Neural crest cell (in vitro differentiated cells): ENCODE results near the gene TIAM1. TPM values are rescaled to one million over a fixed set of nuclear protein-coding genes. Genes with fewer than 3 reads are reported as not detected.

Experiments used
- DNase-seq: peaks from one replicate; pipeline ENCODE4 v3.0.0; 2021; ENCODE audit warnings: low read depth, mixed read lengths, low spot score
- H3K27ac Mint-ChIP-seq: one replicate; pipeline ENCODE4 v1.8.0; 2021; ENCODE audit warnings: mild to moderate bottlenecking, mixed read lengths; ENCODE audit not compliant: unreplicated experiment
- H3K27me3 Mint-ChIP-seq: 2 replicates; pipeline ENCODE4 v1.8.0; 2021; ENCODE audit warnings: low read depth, mild to moderate bottlenecking, mixed read lengths
- H3K36me3 Mint-ChIP-seq: 2 replicates; pipeline ENCODE4 v1.8.0; 2021; ENCODE audit warnings: low read depth, mild to moderate bottlenecking, mixed read lengths
- H3K4me1 Mint-ChIP-seq: 2 replicates; pipeline ENCODE4 v1.8.0; 2021; ENCODE audit warnings: mixed read lengths
- H3K4me3 Mint-ChIP-seq: one replicate; pipeline ENCODE4 v1.8.0; 2021; ENCODE audit warnings: mild to moderate bottlenecking, mixed read lengths
- H3K9me3 Mint-ChIP-seq: 2 replicates; pipeline ENCODE4 v1.8.0; 2021; ENCODE audit warnings: mixed read lengths
- total RNA-seq: library from RNA; stranded (reverse); gene quantifications from 2 replicates; pipeline ENCODE4 v1.2.1, GENCODE V29; 2021
- TF ChIP-seq, protein P1 (sequence below): fragments of 200-600 bp; sonication (generic); conservative IDR thresholded peaks from 2 replicates; pipeline ENCODE4 v1.5.0; 2021; ENCODE audit warnings: antibody characterized with exemption, mild to moderate bottlenecking

Gene TIAM1
- total RNA-seq, 1 donor from 2014 or later = 53.6 TPM

DNA sequence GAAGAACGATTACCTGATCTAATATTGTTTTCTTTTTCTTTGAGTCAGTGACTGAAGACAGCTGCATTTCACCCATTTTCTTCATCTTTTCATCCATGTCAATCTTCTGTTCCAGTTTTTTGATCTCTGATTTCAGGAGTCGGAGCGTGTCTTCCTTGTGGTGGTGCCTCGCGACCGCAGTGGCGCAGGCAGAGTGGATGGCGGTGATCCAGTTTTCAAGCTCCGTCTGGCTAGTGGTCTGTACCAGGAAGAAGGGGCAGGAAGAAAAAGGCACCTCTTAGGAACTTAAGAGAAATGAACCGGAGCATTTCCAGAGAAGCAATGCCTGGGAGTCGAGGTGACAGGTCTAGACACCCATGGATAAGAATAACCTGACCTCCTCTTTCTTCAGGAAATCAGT, 118.3 kb downstream of the TIAM1 start:
- DNase-seq = no peak
- H3K9me3 Mint-ChIP-seq = no peaks in the 10 kb centered on the region
- TF ChIP-seq, protein P1, sequence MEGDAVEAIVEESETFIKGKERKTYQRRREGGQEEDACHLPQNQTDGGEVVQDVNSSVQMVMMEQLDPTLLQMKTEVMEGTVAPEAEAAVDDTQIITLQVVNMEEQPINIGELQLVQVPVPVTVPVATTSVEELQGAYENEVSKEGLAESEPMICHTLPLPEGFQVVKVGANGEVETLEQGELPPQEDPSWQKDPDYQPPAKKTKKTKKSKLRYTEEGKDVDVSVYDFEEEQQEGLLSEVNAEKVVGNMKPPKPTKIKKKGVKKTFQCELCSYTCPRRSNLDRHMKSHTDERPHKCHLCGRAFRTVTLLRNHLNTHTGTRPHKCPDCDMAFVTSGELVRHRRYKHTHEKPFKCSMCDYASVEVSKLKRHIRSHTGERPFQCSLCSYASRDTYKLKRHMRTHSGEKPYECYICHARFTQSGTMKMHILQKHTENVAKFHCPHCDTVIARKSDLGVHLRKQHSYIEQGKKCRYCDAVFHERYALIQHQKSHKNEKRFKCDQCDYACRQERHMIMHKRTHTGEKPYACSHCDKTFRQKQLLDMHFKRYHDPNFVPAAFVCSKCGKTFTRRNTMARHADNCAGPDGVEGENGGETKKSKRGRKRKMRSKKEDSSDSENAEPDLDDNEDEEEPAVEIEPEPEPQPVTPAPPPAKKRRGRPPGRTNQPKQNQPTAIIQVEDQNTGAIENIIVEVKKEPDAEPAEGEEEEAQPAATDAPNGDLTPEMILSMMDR = no peak
- no peak overlapping the region for H3K27ac Mint-ChIP-seq
- H3K4me3 Mint-ChIP-seq = no peak overlapping the region
- peaks cover 25% of the 10 kb centered on the region for H3K36me3 Mint-ChIP-seq
- H3K27me3 Mint-ChIP-seq = no peaks in the 10 kb centered on the region
- H3K4me1 Mint-ChIP-seq = peaks cover 23% of the 10 kb centered on the region

DNA sequence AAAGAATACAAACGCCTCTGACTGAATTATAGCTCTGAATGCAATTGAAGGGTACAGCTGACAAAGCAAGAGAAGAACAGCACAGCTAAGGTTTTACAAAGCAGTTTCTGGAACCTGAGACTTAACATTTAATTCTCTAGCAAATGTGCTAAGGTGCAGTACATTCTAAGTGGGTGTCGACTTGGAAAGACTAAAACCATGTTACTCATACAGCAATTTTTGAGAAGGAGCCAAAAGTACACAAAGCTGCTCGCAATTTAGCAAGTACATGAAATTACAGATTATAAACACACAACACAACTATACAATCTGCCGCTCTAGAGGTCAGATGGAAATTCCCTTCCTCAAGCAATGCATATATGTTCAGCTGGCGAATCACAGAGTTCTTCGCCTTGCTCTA, 121.9 kb downstream of the TIAM1 start:
- TF ChIP-seq, protein P1 = no peak
- Mint-ChIP-seq H3K27ac (no peak overlapping the region), H3K27me3 (no peaks in the 10 kb centered on the region), H3K36me3 (peaks cover 29% of the 10 kb centered on the region), H3K9me3 (no peaks in the 10 kb centered on the region), H3K4me1 (peaks cover 37% of the 10 kb centered on the region), H3K4me3 (no peak overlapping the region)
- DNase-seq = no peak

DNA sequence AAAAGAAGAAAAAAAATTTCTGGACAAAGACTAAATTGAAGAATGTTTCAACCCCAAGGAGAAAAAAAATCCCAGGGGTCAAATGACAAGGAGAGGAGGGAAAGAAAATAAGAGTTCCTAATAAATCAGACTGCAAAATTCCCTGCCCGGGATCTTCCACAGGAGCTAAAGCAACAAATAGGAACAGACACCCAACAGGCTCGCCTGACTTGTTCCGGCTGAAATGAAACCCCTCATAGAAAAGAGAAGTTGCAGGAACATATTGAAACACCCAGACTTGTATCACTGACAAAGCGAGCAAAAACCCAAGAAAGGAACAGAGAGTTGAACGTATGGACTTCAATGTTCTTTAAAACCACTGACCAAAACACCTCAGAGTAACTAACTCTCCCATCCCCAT, 123.0 kb downstream of the TIAM1 start:
- peak overlapping the region; percentile 70 for H3K27ac Mint-ChIP-seq
- no peaks in the 10 kb centered on the region for H3K27me3 Mint-ChIP-seq
- DNase-seq = no peak
- peaks cover 24% of the 10 kb centered on the region for H3K36me3 Mint-ChIP-seq
- H3K9me3 Mint-ChIP-seq = no peaks in the 10 kb centered on the region
- H3K4me3 Mint-ChIP-seq = peak overlapping the region; percentile 28
- TF ChIP-seq, protein P1 = no peak
- H3K4me1 Mint-ChIP-seq = peaks cover 41% of the 10 kb centered on the region

DNA sequence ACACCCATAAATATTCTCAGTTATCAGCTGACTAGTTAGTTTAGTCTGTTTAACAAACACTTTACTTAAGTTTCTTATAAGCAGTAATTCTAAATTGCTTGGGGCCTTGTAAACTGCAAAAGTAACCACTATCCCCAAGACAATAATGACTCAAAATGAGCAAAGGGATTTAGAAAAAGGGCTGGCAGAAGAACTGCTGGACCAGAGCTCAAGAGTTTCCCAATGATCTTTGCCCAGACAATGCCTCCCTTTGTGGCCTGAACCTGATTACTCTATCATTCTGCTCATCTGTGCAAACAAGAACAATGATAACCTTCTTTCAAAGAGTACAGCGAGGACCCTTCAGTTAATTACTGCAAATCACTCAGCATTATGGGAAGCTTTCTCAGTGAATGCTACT, 123.5 kb downstream of the TIAM1 start:
- DNase-seq = no peak
- Mint-ChIP-seq H3K4me1 (peaks cover 43% of the 10 kb centered on the region), H3K4me3 (peak overlapping the region; percentile 28), H3K9me3 (no peaks in the 10 kb centered on the region), H3K27ac (peak overlapping the region; percentile 70), H3K36me3 (peaks cover 22% of the 10 kb centered on the region), H3K27me3 (no peaks in the 10 kb centered on the region)
- TF ChIP-seq, protein P1 = no peak

DNA sequence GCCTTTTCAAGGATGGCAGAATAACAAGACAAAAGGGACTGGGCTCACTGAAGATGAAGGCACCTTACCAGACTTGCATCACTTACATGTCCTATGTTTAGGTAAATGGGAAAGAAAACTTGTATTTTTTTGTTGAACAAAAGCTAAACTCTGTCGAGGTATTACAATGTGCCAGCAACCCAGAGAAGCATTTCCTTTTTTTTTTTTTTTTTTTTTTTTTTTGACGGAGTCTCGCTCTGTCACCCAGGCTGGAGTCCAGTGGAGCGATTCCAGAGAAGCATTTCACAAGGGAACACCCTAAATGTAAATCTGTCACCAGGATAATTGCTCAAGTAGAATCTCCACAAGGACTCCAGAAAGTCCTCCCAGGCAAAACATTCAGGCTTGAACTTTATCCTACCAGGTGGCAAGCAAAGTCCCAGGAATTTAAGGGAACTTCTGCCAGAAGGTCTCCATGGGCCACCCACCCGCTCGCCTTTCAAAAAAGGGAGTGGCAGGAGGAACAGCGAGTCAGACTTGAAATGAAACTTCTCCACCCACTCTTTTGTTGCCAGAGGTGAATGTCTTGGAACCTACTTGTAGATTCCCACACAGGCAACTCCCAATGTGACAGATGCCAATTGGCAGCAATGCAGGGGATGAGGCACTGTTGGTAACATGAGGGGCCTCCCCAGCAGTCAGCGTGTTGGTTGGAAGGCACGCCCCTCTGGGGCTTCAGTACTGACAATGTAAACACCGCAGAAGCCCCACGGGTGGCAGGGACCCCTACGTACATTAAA, 125.0 kb downstream of the TIAM1 start:
- DNase-seq = no peak
- no peaks in the 10 kb centered on the region for H3K27me3 Mint-ChIP-seq
- H3K9me3 Mint-ChIP-seq = no peaks in the 10 kb centered on the region
- H3K4me3 Mint-ChIP-seq = no peak overlapping the region
- TF ChIP-seq, protein P1 = no peak
- H3K4me1 Mint-ChIP-seq = peaks cover 49% of the 10 kb centered on the region
- peaks cover 16% of the 10 kb centered on the region for H3K36me3 Mint-ChIP-seq
- no peak overlapping the region for H3K27ac Mint-ChIP-seq
